Measurements from ENCODE around the gene THAP4.

THAP4 gene, protein sequence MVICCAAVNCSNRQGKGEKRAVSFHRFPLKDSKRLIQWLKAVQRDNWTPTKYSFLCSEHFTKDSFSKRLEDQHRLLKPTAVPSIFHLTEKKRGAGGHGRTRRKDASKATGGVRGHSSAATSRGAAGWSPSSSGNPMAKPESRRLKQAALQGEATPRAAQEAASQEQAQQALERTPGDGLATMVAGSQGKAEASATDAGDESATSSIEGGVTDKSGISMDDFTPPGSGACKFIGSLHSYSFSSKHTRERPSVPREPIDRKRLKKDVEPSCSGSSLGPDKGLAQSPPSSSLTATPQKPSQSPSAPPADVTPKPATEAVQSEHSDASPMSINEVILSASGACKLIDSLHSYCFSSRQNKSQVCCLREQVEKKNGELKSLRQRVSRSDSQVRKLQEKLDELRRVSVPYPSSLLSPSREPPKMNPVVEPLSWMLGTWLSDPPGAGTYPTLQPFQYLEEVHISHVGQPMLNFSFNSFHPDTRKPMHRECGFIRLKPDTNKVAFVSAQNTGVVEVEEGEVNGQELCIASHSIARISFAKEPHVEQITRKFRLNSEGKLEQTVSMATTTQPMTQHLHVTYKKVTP

DNA sequence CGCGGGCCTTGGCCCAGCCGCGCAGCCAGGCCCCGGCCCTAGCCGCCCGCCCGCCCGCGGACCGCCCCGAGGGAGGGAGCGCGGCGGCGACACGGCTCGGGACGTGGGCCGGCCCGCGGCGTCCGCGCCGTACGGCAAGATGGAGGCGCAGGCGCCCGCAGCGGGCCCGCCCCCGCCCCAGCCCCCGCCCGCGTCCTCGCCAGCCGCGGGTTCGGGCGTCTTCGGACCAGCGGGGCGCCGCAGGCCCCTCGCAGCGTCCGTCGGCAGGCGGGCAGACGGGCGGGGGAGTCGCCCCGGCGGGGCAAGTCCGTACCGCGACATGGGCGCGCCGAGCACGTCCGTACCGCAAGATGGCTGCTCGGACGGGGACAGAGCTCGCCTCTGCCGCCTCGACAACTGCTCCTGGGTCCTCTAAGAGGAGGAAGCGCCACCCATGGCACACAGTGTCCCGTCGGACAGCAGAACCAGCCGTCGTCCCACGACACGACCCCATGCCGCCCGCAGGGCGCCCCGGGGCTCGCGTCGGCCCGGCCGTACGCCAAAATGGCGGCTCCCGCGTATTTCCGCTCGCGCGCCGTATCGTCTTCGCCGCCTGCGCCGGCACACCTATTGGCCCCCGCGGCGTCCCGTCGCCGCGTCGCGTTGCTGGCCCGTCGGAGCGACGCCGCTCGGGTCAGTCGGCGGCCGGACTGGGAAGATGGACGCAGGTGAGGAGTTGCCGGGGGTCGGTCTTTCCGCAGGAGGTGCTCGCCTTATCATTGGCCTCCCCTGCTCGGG is at the start of gene THAP4, which contains the start of gene ATG4B:
THAP4 (minus strand) TSS at position 141 of the 777 bp plus-strand sequence. CDS start 141 bp downstream, outside the sequence.
ATG4B (plus strand) TSS at position 676 of the 777 bp plus-strand sequence; CDS start at position 698, 22 bp downstream.
- DNase-seq = peak; percentile 84
- in situ Hi-C loops (cut with MboI; ENCODE audit: low pct_unique_long_range_greater_than_20kb, low sequenced_read_pairs) = no loop called here

DNA sequence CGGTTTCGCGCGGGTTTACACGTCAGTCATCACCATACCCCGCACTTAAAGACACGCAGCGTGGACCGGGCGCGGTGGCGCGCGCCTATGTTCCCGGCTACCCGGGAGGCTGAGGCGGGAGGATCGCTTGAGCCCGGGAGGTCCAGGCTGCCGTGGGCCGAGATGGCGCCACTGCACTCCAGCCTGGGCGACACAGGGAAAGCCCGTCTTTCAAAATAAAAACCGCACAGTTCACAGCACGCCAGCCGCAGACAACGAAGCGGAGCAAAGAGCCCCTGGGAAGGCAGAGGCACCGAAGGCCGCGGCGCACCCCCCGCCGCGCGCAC is 49.3 kb upstream of the THAP4 start:
- DNase-seq = no peak
- in situ Hi-C loops (cut with MboI; ENCODE audit: low pct_unique_long_range_greater_than_20kb, low sequenced_read_pairs) = no loop called here

DNA sequence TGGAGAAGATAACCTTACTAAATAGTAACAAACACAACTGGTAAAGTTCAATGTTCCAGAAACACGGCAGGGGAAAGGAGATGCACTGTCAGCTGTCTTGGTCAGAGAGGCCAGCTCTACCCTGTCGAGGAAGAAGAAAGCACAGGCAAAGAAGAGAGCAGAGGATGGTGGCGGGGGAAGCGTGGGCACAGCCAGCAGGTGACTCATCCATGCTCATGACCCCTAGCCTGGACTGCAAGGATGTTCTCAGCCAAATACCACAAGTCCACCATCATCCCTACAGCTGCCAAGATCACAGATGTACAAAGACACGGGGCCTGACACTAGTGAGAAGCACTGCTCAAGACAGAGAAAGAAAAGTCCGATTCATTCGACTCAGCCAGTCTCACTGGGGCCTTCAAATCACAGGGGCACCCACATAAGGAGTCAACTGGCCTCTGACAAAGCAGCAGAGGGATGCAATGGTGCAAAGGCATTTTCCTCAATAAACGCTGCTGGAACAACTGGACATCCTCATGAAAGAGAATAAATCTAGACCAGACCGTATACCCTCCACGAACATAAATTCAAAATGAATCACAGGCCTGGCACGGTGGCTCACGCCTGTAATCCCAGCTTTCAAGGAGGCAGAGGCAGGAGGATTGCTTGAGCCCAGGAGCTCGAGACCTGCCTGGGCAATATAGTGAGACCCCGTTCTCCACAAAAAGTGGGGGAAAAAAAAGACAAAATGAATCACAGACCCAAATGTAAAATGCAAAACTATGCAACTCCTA is 44.1 kb upstream of the THAP4 start:
- no peak for DNase-seq
- in situ Hi-C loops (cut with MboI; ENCODE audit: low pct_unique_long_range_greater_than_20kb, low sequenced_read_pairs) = no loop called here

DNA sequence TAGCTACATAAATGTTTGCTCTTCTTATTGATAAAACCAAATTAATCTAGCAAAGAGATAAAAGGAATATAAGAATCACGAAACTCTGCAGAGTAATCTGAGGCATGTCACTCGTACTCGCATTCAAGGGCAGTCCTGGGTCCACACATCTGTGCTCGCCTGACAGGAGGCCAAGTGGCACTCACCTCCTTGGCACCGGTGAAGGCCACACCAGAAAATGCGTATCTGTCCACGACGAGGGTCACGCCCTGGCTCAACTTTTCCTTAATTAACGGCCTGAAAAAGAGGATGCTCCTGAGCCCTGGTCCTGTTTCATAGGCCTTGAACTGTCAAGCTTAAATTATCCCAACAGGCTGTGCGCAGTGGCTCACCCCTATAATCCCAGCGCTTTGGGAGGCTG is 43.1 kb upstream of the THAP4 start:
- in situ Hi-C loops (cut with MboI; ENCODE audit: low pct_unique_long_range_greater_than_20kb, low sequenced_read_pairs) = no loop called here

DNA sequence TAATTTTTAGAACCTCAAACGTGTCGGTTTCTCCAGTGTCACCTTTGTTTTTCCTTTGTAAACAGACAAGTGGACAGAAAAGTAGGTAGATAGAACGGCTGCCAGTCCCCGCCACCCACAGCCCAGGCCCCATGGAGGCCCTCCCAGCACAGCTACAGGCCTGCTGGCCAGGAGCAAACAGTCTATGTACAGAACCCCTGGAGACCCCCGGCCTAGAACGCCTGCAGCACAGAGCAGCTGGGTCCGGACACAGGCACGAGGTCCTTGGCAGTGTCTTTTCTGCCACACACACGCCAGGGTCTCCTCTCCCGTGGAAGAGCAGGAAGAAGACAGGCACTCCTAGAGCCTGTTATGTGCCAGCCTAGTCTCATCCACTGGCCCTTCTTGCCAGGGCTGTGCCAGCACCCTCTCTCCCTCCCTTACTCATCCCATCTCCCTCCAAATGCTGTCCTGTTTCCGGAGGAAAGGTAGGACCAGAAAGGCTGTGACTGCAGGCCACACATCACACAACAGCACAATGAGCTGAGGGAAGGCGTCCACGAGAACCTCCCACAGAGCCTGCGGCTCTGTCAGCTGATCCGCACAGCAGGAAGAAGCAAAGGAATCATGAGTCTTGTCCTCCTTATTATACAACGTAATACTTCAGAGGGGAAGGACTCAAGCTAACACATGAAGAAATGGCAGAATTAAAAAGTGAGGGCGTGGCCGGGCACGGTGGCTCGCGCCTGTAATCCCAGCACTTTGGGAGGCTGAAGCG is 42.0 kb upstream of the THAP4 start:
- DNase-seq = no peak
- in situ Hi-C loops (cut with MboI; ENCODE audit: low pct_unique_long_range_greater_than_20kb, low sequenced_read_pairs) = no loop called here

More for the DNA sequence above, 43.1 kb upstream of the THAP4 start:
- no peak for DNase-seq

DNA sequence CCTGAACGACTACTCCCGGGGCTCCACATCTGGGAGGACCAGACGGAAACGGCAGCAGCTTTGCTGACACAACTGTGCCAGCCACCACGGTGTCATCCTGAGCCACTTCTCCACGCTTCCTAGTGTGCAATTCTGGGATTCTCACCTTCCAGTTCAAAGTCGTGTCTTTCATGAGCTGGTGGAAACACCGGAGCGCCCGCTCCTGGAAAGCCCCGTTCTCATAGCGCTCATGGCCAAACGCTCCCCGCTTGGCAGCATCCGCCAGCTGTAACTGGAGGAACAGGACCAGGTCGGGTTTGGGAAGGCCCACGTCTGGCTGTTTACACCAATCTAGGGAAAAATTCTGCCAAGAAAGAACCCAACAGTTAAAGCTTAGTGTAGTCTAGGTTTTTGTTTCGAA is 41.3 kb upstream of the THAP4 start:
- in situ Hi-C loops (cut with MboI; ENCODE audit: low pct_unique_long_range_greater_than_20kb, low sequenced_read_pairs) = no loop called here
- no peak for DNase-seq

DNA sequence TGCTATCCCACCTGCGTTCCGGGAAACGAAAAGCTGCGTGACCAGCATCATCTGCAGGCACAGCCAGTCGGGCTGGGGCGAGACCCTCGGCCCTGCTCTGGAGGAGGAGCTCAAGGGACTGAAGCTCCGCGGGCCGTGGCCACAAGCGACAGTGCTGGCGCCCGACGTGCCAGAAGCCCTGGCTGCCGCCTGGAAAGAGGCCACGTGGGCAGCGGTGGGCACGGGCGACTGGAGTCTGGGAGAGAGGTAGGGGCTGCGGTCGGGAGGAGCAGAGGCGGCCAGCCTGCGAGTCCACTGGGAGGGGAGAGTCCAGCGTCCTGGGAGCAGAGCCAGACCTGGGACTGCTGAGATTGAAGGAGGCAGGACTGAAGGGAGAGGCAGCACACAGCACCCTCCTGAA is 40.4 kb upstream of the THAP4 start:
- in situ Hi-C loops (cut with MboI; ENCODE audit: low pct_unique_long_range_greater_than_20kb, low sequenced_read_pairs) = no loop called here
- no peak for DNase-seq

DNA sequence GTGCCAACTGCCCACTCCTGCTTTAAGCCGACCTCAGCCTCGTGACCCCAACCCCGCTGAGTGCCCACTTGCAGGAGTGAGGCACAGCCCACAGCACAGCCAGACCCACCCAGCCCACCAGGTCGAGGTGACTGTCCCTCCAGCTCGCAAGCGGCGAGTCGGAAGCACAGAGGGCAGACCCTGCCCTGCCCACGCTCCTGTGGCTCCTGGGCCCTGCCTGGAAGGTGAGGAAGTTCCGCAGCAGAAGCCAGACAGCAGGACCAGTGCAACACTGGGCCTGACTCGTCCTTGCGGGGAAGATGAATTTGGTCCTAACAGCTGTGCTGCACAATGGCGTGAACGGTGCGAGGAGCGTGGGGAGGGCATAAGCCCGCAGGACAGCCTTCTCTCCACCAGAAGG is 39.7 kb upstream of the THAP4 start:
- no peak for DNase-seq
- in situ Hi-C loops (cut with MboI; ENCODE audit: low pct_unique_long_range_greater_than_20kb, low sequenced_read_pairs) = no loop called here

DNA sequence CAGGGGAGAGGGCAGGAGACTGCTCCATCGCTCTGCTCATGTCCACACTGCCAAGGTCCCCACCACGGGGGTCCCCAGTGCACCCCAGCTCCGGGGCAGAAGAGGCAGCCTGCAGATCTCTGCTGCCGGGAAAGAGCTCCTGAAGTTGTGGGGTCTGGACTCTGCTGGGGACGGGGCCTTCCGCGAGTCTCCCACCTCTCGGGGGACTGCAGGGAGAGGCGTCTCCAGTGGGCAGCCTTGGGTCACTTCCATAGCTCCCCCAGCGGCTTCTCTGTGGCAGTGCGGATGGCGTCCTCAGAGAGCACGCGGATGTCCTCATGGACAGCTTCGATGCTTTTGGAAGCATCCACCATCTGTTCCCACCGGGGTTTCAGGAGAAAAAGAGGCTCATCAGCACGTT is 38.9 kb upstream of the THAP4 start:
- in situ Hi-C loops (cut with MboI; ENCODE audit: low pct_unique_long_range_greater_than_20kb, low sequenced_read_pairs) = no loop called here
- no peak for DNase-seq

DNA sequence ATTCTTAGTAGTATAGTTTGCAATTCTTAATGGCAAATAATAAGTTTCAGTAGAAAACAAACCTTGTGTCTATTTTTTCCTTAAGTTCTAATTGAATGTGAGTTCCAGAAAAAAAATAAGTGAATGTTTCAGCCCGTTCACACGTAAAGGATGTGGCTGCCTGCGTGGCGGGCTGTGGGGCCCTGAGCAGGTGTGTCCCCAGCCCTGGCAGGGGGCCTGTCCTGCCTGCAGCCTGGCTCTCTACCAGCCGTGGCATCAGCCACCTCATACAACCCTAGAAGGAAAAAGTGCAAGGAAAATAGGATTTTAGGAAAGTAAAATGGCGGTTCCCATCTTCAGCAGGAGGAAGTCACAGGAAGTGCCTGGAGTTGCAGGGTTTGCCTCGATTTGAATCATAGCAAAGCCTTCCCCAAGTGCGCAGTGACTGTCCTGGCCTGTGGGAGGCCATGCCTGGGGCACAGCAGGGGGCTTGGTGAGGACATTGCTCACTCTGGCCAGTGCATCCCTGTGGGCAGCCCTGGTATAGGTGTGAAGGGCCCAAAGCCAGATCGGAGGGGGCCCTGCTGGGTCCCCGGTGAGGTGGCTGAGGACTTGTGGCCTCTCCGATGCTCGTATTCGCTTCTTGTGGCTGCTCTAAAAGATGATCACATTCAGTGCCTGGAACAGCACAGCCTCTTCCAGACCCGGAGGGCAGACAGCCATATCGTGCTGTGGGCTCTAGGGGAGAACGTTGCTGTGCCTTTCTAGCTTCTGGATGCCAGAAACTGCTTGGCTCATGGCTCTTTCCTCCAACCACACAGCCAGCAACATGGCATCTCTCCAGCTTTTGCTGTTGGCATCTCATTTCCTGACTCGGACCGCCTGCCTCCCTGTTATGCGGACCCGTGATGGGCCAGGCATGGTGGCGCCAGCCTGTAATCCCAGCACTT is 37.1 kb upstream of the THAP4 start:
- DNase-seq = no peak
- in situ Hi-C loops (cut with MboI; ENCODE audit: low pct_unique_long_range_greater_than_20kb, low sequenced_read_pairs) = no loop called here

DNA sequence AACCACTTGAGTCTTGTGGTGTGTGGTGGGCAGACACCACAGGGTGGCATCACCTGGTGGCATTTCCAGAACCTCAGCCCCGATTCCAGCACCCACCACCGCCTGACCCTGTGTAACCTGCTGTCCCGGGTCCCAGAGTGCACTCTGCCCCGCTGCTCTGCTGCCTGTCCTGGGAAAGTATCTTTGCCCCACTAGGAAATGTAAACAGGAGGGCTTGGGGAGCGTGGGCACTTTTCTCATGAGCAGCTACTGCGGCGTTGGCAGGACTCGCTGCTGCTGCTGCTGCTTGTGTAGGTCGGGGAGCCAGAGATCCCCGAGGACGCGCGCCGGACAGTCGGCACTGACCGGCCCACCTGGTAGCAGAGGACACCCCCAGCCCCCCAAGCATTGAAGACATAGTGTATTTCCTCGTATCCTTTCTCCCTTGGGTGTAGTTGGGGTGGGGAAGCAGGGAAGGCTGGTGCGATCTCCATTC is 36.3 kb upstream of the THAP4 start:
- DNase-seq = no peak
- in situ Hi-C loops (cut with MboI; ENCODE audit: low pct_unique_long_range_greater_than_20kb, low sequenced_read_pairs) = no loop called here

DNA sequence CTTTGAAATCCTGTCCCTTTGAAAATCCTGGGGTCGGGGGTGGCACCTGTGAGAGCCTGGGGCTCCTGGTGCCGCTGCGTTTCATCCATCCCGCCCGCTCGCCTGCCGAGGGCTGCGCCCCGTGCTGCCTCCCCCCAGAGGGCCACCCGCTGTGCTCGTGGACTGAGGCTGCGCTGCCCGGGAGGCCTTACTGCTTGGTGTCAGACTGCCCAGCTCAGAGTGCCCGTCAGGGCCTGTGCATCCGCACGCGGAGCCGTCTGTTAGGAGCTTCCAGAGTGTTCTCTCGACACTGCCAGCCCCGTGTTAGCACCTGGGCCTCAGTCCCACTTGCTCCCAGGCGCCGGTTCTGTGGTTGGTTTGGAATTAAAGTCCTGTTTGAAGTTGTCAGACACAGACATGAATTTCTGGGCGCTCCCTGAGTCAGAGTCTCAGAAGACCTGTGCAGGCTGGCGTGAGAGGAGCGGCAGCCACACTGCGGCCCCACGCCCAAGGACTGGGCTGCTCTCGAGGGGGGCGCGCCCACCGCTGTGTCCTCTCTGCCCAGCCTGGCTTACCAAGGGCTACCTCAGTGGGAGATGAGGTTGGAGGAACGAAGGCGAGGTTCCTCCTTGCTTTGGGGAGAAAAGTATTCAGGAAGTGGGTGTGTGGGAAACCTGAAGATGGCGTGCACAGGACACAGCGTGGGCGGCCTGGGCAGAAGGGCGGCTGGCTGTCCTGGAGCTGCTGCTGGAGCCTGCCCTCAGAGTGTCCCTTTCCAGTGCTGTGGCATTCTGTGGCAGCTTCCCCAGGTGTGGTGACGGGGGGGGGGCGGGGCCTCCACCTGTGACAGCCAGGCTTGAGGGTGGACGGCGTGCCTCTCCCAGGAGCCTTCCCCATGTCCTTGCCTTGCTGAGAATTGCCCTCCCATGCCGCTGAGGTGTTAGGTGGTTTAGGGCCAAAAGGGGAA is 35.6 kb upstream of the THAP4 start:
- in situ Hi-C loops (cut with MboI; ENCODE audit: low pct_unique_long_range_greater_than_20kb, low sequenced_read_pairs) = no loop called here
- no peak for DNase-seq

DNA sequence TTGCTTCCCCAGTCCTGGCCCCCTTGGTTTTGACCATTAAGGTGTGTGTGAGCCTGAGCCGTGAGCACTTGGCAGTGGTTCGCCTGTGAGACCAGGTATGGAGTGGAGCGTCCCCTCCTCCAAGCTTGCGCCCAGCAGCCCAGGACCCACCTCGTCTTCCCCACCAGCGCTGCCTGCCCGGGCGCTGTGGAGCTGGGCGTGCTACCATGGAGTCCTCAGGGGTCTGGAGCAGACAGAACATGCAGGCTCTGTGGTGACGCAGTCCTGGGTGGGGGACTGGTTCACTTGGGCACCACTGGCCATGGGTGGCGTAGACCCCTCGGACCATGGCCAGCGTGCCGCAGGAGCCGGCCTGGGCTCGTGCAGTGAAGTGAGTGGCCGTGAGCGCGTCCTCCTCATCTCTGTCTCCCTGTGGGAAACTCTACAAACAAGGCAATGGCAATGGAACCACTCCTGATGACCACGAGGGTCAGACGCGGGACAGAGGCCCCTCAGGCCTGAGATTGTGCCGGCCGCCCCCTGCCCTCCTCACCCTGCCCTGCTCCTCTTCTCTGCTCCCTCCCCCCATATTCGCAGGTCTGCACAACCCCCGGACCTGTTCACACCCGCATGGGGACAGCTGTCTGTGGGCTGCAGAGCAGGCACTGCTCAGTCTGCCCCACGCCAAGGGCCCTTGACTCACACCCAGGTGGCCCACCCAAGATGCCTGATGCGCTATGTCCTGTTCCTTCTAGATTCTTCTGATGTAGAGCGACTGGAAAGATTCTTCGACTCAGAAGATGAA is 34.7 kb upstream of the THAP4 start:
- no peak for DNase-seq
- in situ Hi-C loops (cut with MboI; ENCODE audit: low pct_unique_long_range_greater_than_20kb, low sequenced_read_pairs) = no loop called here

DNA sequence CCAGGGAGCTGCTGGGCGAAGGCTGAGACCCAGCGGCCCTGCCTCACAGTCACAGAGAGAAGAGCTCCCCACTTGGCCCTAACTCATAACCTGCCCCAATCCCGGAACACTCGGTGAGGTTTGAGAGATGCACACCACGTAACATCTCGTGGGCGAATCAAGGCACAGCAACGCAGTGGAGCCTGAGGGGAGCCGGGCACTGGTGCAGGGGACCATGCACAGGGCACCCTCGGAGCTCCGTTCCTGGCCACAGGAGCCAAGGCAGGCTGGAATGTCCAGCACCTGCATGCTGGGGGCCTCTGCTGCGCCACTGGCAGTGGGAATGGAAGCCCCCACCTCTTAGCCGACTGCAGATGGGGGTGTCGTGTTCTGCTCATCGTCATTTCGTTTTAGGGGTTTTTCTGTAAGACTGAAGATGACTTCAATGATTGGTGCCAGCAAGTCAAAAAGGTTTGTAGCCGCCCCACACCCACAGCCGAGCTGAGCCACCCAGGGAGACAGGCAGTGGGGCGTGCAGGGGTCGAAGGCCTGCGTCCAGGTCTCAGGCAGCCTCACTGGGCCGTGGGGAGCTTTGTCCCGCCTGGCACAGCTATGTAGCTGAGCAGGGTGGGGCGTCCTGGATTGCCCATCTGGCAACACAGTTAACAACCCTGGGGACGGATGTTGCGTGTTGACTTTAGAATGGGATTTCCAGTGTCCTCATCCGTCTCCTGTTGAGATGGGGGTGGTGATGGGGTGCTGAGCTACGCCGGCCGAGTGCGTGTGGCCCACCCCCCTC is 33.6 kb upstream of the THAP4 start:
- in situ Hi-C loops (cut with MboI; ENCODE audit: low pct_unique_long_range_greater_than_20kb, low sequenced_read_pairs) = no loop called here
- DNase-seq = no peak

DNA sequence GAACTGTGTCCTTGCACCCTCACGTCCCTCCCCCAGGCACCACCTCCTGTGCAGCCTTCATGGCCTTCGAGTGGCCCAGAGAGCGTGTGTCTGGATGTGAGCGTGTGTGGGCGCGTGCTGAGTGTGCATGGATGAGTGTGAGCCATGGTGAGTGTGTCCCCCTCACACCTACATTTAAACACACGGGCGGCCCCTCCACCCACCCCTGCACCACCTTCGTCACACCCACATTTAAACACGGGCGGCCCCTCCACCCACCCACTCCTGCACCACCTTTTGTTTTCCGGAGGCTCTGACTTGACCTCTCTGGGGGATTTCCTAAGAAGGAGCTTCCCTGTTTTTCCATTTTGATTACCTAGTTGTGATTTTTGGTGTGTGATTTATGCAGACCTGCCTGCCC is 31.9 kb upstream of the THAP4 start:
- in situ Hi-C loops (cut with MboI; ENCODE audit: low pct_unique_long_range_greater_than_20kb, low sequenced_read_pairs) = no loop called here
- DNase-seq = no peak

Measured in KBM-7 (cell line).